GM12891 (cell line): ENCODE data around the gene CGA.

Source experiments
- PAX5 ChIP-seq: IDR thresholded peaks from 2 replicates; pipeline ENCODE4 v1.6.1; 2011; ENCODE audit warnings: low read length, moderate library complexity, mild to moderate bottlenecking; ENCODE audit not compliant: insufficient read depth, severe bottlenecking
- POLR2A ChIP-seq: IDR thresholded peaks from 2 replicates; pipeline ENCODE4 v1.6.1; 2011; ENCODE audit warnings: low read depth, low read length, control low read depth
- POLR2AphosphoS5 ChIP-seq: IDR thresholded peaks from 2 replicates; pipeline ENCODE4 v1.6.1; 2011; ENCODE audit warnings: low read depth, low read length, control low read depth
- TAF1 ChIP-seq: IDR thresholded peaks from 2 replicates; pipeline ENCODE4 v1.6.1; 2011; ENCODE audit warnings: low read depth, low read length, control low read depth

DNA sequence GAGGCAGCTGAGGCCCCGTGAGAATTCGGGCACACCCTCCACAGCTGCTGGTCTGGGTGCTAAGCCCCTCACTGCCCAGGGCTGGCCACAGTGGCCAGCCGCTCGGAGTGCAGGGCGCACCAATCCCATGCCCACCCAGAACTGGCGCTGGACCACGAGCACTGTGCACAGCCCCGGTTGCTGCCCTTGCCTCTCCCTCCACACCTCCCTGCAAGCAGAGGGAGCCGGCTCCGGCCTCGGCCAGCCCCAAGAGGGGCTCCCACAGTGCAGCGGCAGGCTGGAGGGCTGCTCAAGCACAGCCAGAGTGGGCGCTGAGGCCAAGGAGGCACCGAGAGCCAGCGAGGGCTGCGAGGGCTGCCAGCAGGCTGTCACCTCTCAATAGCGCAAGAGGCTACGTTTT lies 35.0 kb downstream of the CGA start:
- TF ChIP-seq POLR2AphosphoS5 (no peak), POLR2A (no peak), TAF1 (no peak), PAX5 (no peak)
